IMR-90 (cell line): ENCODE data around the gene MTCP1. TPM values are rescaled to one million over a fixed set of nuclear protein-coding genes. Genes with fewer than 3 reads are reported as not detected.

Source experiments
- ATAC-seq: fragments of 200-7000 bp; cut with Tn5 transposase; 2 replicates; pipeline ENCODE4 v1.9.1; 2020; ENCODE audit warnings: low read depth, mild to moderate bottlenecking, moderate library complexity
- BruUV-seq: library from RNA; stranded (reverse); fragments of 400-500 nt; replicated peaks from 2 replicates; lab custom pipeline; 2021; lab: Mats Ljungman, UMichigan
- CTCF ChIA-PET: fragments of 300-600 bp; formaldehyde crosslinking; extraction: SDS; loops from one replicate; lab custom pipeline; 2021; ENCODE audit warnings: antibody characterized with exemption; lab: Yijun Ruan, JAX
- POLR2A ChIA-PET: fragments of 300-600 bp; sonication (Branson Sonifier 250); formaldehyde crosslinking; loops from one replicate; lab custom pipeline; 2022; ENCODE audit warnings: antibody characterized with exemption; ENCODE audit not compliant: unreplicated experiment; lab: Charles Lee
- DNase-seq: peaks from one replicate; pipeline ENCODE4 v3.0.0; 2013
- H2AFZ ChIP-seq: replicated peaks from 2 replicates; pipeline ENCODE3; 2013; ENCODE audit warnings: low read length, mild to moderate bottlenecking; ENCODE audit not compliant: poor library complexity
- H2AK5ac ChIP-seq: 2 replicates; pipeline ENCODE4 v1.6.1; 2013; ENCODE audit warnings: low read depth, low read length, inconsistent platforms
- H2AK9ac ChIP-seq: replicated peaks from 2 replicates; pipeline ENCODE3; 2013; ENCODE audit warnings: mild to moderate bottlenecking, low read depth, low read length, moderate library complexity; ENCODE audit not compliant: poor library complexity
- H2BK120ac ChIP-seq: 2 replicates; pipeline ENCODE4 v1.6.1; 2013; ENCODE audit warnings: low read depth, low read length, inconsistent platforms
- H2BK15ac ChIP-seq: 3 replicates; pipeline ENCODE4 v1.6.1; 2013; ENCODE audit warnings: low read depth, low read length, inconsistent platforms
- H2BK20ac ChIP-seq: 2 replicates; pipeline ENCODE4 v1.6.1; 2013; ENCODE audit warnings: low read depth, mild to moderate bottlenecking, inconsistent platforms, low read length, moderate library complexity
- H2BK5ac ChIP-seq: 2 replicates; pipeline ENCODE4 v1.6.1; 2013; ENCODE audit warnings: mild to moderate bottlenecking, low read depth, low read length, inconsistent platforms; ENCODE audit not compliant: poor library complexity, severe bottlenecking
- H3K14ac ChIP-seq: replicated peaks from 2 replicates; pipeline ENCODE4 v1.6.1; 2013; ENCODE audit warnings: low read depth, low read length, inconsistent platforms
- H3K18ac ChIP-seq: 2 replicates; pipeline ENCODE4 v1.6.1; 2013; ENCODE audit warnings: low read depth, low read length, control low read depth
- H3K23ac ChIP-seq: 2 replicates; pipeline ENCODE4 v1.6.1; 2013; ENCODE audit warnings: low read depth, low read length, inconsistent platforms
- H3K27ac ChIP-seq: 2 replicates; pipeline ENCODE4 v1.5.1; 2013; ENCODE audit warnings: mild to moderate bottlenecking, control low read depth, low read length; ENCODE audit not compliant: insufficient read depth
- H3K27me3 ChIP-seq: 2 replicates; pipeline ENCODE4 v1.6.1; 2013; ENCODE audit warnings: low read length; ENCODE audit not compliant: control insufficient read depth, insufficient read depth
- H3K36me3 ChIP-seq: 2 replicates; pipeline ENCODE4 v1.6.1; 2013; ENCODE audit warnings: low read length, mixed read lengths; ENCODE audit not compliant: control insufficient read depth, insufficient read depth
- H3K4ac ChIP-seq: 2 replicates; pipeline ENCODE4 v1.6.1; 2013; ENCODE audit warnings: low read depth, low read length, inconsistent platforms
- H3K4me1 ChIP-seq: 2 replicates; pipeline ENCODE4 v1.6.1; 2013; ENCODE audit warnings: low read length, mixed read lengths; ENCODE audit not compliant: control insufficient read depth, insufficient read depth
- H3K4me2 ChIP-seq: 2 replicates; pipeline ENCODE4 v1.6.1; 2013; ENCODE audit warnings: low read depth, mild to moderate bottlenecking, control low read depth, low read length, moderate library complexity
- H3K4me3 ChIP-seq: 2 replicates; pipeline ENCODE4 v1.5.1; 2013; ENCODE audit warnings: low read depth, mild to moderate bottlenecking, control low read depth, low read length, moderate library complexity; ENCODE audit not compliant: insufficient read depth
- H3K56ac ChIP-seq: 2 replicates; pipeline ENCODE4 v1.6.1; 2013; ENCODE audit warnings: low read length, inconsistent platforms; ENCODE audit not compliant: insufficient read depth; ENCODE audit errors: extremely low read depth
- H3K79me1 ChIP-seq, 2 experiments: 2 replicates each; pipeline ENCODE4 v1.6.1; 2013; ENCODE audit warnings: low read length in 2 of 2, inconsistent platforms in 1 of 2, low read depth in 1 of 2
- H3K9ac ChIP-seq: 2 replicates; pipeline ENCODE4 v1.6.1; 2013; ENCODE audit warnings: low read depth, low read length, control low read depth
- H3K9me1 ChIP-seq: 2 replicates; pipeline ENCODE4 v1.6.1; 2013; ENCODE audit warnings: low read length, inconsistent platforms; ENCODE audit not compliant: insufficient read depth
- H3K9me3 ChIP-seq: 2 replicates; pipeline ENCODE4 v1.6.1; 2013; ENCODE audit warnings: low read length; ENCODE audit not compliant: control insufficient read depth, insufficient read depth
- H4K20me1 ChIP-seq: 2 replicates; pipeline ENCODE4 v1.6.1; 2013; ENCODE audit warnings: low read length, inconsistent platforms; ENCODE audit not compliant: insufficient read depth
- H4K5ac ChIP-seq: 2 replicates; pipeline ENCODE4 v1.6.1; 2013; ENCODE audit warnings: mild to moderate bottlenecking, low read depth, low read length, control low read depth
- H4K8ac ChIP-seq, 2 experiments: 2 replicates each; pipeline ENCODE4 v1.6.1; 2013; ENCODE audit warnings: low read depth in 2 of 2, low read length in 2 of 2, control low read depth in 1 of 2, inconsistent platforms in 1 of 2
- H4K91ac ChIP-seq: 2 replicates; pipeline ENCODE4 v1.6.1; 2013; ENCODE audit warnings: low read depth, low read length, inconsistent platforms; ENCODE audit not compliant: insufficient read depth
- BHLHE40 ChIP-seq: fragments of 150-350 bp; IDR thresholded peaks from 2 replicates; pipeline ENCODE4 v1.6.1; 2016; ENCODE audit warnings: mild to moderate bottlenecking, low read depth, low read length
- CEBPB ChIP-seq: IDR thresholded peaks from 2 replicates; pipeline ENCODE4 v1.6.1; 2012; ENCODE audit warnings: low read depth, low read length, improper control_type of control experiment
- CHD1 ChIP-seq: IDR thresholded peaks from 2 replicates; pipeline ENCODE4 v1.6.1; 2012; ENCODE audit warnings: low read depth, low read length, improper control_type of control experiment
- FOS ChIP-seq: fragments of 150-350 bp; IDR thresholded peaks from 2 replicates; pipeline ENCODE4 v1.6.1; 2016; ENCODE audit warnings: low read depth, low read length
- MAFK ChIP-seq: IDR thresholded peaks from 2 replicates; pipeline ENCODE4 v1.6.1; 2012; ENCODE audit warnings: low read depth, low read length, improper control_type of control experiment
- MAZ ChIP-seq: IDR thresholded peaks from 2 replicates; pipeline ENCODE4 v1.6.1; 2012; ENCODE audit warnings: low read depth, mild to moderate bottlenecking, low read length, improper control_type of control experiment, moderate library complexity, borderline replicate concordance
- MXI1 ChIP-seq: IDR thresholded peaks from 2 replicates; pipeline ENCODE4 v1.6.1; 2012; ENCODE audit warnings: low read depth, mild to moderate bottlenecking, low read length, moderate library complexity, borderline replicate concordance
- NFE2L2 ChIP-seq: fragments of 150-350 bp; IDR thresholded peaks from 2 replicates; pipeline ENCODE4 v1.6.1; 2016; ENCODE audit warnings: low read depth, mild to moderate bottlenecking, low read length
- POLR2A ChIP-seq: IDR thresholded peaks from 2 replicates; pipeline ENCODE4 v1.6.1; 2012; ENCODE audit warnings: mild to moderate bottlenecking, low read depth, low read length
- RAD21 ChIP-seq: IDR thresholded peaks from 2 replicates; pipeline ENCODE4 v1.6.1; 2012; ENCODE audit warnings: low read length, improper control_type of control experiment
- RCOR1 ChIP-seq: IDR thresholded peaks from 2 replicates; pipeline ENCODE4 v1.6.1; 2012; ENCODE audit warnings: mild to moderate bottlenecking, low read length, improper control_type of control experiment; ENCODE audit not compliant: insufficient replicate concordance
- RFX5 ChIP-seq: IDR thresholded peaks from 2 replicates; pipeline ENCODE4 v1.8.0; 2012; ENCODE audit warnings: low read depth, mild to moderate bottlenecking, low read length, moderate library complexity
- SMC3 ChIP-seq: fragments of 150-350 bp; IDR thresholded peaks from 2 replicates; pipeline ENCODE4 v1.6.1; 2016; ENCODE audit warnings: low read depth, mild to moderate bottlenecking, antibody characterized with exemption, low read length, moderate library complexity
- USF2 ChIP-seq: fragments of 150-350 bp; IDR thresholded peaks from 2 replicates; pipeline ENCODE4 v1.6.1; 2017; ENCODE audit warnings: mild to moderate bottlenecking, antibody characterized with exemption, low read length, low read depth
- WGBS, 2 experiments: methylation state at CpG; one replicate each; pipeline versions ENCODE4 v1.1.5 to v1.1.7; 2013; ENCODE audit warnings: missing lambda C conversion rate in 2 of 2; ENCODE audit not compliant: insufficient read length in 1 of 2; ENCODE audit errors: extremely low coverage in 2 of 2; 5-methylcytosine and 5-hydroxymethylcytosine counted together
- dilution Hi-C: fragments of 300-500 bp; cut with HindIII; formaldehyde crosslinking; loops from one replicate; pipeline ENCODE4 v1.14.3; 2018; ENCODE audit warnings: low sequenced_read_pairs; ENCODE audit not compliant: unreplicated experiment
- in situ Hi-C: fragments of 300-500 bp; cut with MboI; formaldehyde crosslinking; loops from 3 replicates; pipeline ENCODE4 v1.14.3; 2019; ENCODE audit warnings: low sequenced_read_pairs, inconsistent platforms, mixed read lengths
- intact Hi-C: fragments of 100-400 bp; cut with micrococcal nuclease; formaldehyde crosslinking; loops from 2 replicates; pipeline ENCODE4 v1.10.0; 2022
- polyA plus RNA-seq, 3 experiments: library from polyadenylated mRNA; depleted of rRNA; stranded (reverse); fragments of >200 nt; gene quantifications; 2 replicates each; pipeline ENCODE4 v1.2.3, GENCODE V29; 2012; ENCODE audit warnings: low replicate concordance in 1 of 3
- total RNA-seq: library from RNA; depleted of rRNA; stranded (reverse); fragments of >200 nt; gene quantifications from 2 replicates; pipeline ENCODE4 v1.2.3, GENCODE V29; 2012
- TF ChIP-seq, protein P1 (sequence below): fragments of 150-350 bp; IDR thresholded peaks from 2 replicates; pipeline ENCODE4 v1.6.1; 2016; ENCODE audit warnings: low read depth, mild to moderate bottlenecking, low read length, moderate library complexity, borderline replicate concordance

The MTCP1 gene
- total and polyA plus RNA-seq, 2 of the 4 experiments (the other 2 are of a cell fraction): 0.54 to 4.2 TPM

DNA sequence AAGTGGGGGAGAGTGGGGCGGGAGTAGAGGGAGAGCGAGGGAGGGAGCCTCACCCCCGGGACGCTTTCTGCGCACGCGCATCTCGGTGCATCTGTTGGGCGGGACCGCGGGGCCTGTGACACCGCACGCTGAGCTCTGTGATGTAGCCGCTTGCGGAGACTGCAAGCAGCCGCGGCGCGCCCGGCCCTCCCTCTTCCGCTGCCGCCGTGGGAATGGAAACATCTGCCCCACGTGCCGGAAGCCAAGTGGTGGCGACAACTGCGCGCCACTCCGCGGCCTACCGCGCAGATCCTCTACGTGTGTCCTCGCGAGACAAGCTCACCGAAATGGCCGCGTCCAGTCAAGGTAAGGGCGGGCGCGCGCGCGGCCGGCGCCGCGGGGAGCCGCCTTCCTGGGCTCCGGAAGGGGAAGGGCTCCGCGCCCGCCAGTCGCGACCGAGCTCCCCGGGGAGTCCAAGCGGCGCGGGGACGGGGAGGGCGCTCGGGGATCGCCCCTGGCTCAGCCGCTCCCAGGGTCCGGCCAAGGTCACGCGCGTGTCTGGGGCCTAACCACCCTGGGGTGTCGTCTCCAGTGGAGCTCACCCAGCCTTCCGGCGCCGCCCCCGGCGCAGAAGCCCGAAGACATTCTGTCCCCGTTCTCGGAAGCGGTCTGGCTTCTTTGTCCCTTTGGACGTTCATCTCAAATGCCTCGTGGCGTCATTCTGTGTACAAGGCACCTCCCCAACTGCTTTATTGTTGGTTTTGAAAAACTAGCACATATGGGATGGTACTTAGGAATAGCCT, 44.0 kb downstream of the MTCP1 start, which contains the start of gene FUNDC2:
TSS of gene FUNDC2 (plus strand) at position 118 of the 782 bp plus-strand sequence. CDS start at position 213, 95 bp downstream.
- in situ Hi-C loops: no loop called here
- TF ChIP-seq RAD21 (no peak), USF2 (peak; percentile 84), RCOR1 (no peak), SMC3 (no peak), POLR2A (peak; percentile 76; the same call in 1 of the 2 replicates), RFX5 (no peak), BHLHE40 (peak; percentile 59; the same call in 1 of the 2 replicates), MAZ (peak; percentile 64; the same call in 1 of the 2 replicates), FOS (no peak), CEBPB (no peak), CHD1 (no peak), MAFK (no peak), MXI1 (peak; percentile 30; the same call in 1 of the 2 replicates), NFE2L2 (no peak)
- TF ChIP-seq, protein P1, sequence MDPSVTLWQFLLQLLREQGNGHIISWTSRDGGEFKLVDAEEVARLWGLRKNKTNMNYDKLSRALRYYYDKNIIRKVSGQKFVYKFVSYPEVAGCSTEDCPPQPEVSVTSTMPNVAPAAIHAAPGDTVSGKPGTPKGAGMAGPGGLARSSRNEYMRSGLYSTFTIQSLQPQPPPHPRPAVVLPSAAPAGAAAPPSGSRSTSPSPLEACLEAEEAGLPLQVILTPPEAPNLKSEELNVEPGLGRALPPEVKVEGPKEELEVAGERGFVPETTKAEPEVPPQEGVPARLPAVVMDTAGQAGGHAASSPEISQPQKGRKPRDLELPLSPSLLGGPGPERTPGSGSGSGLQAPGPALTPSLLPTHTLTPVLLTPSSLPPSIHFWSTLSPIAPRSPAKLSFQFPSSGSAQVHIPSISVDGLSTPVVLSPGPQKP: no peak
- peak; percentile 90 for DNase-seq
- BruUV-seq: TSS peak; percentile 53
- Histone ChIP-seq H3K9me3 (no peaks in the 10 kb centered on the region), H2BK20ac (no peak within 1 kb of the TSS; the same call in 1 of the 2 replicates), H3K79me1 (peaks cover 0 to 7% of the 10 kb centered on the region in 2 experiments; a peak in 2 of 4 replicates), H2BK15ac (no peak within 1 kb of the TSS; the same call in 2 of the 3 replicates), H3K4me3 (peak within 1 kb of the TSS; percentile 96), H3K56ac (peak within 1 kb of the TSS; percentile 76), H3K27me3 (no peaks in the 10 kb centered on the region; the same call in 1 of the 2 replicates), H2AK5ac (no peak within 1 kb of the TSS), H3K9me1 (no peaks in the 10 kb centered on the region), H2BK120ac (0 out of 2 replicates have a peak within 1 kb of the TSS, but pooled peaks have one; percentile 28), H3K14ac (peak within 1 kb of the TSS; percentile 5), H4K5ac (peak within 1 kb of the TSS; percentile 91; the same call in 1 of the 2 replicates), H2AK9ac (peak within 1 kb of the TSS; percentile 81), H2BK5ac (peak within 1 kb of the TSS; percentile 85), H3K9ac (peak within 1 kb of the TSS; percentile 98), H4K20me1 (no peaks in the 10 kb centered on the region), H3K23ac (peak within 1 kb of the TSS; percentile 77; the same call in 1 of the 2 replicates), H3K18ac (peak within 1 kb of the TSS; percentile 90), H3K4me1 (no peaks in the 10 kb centered on the region), H3K36me3 (no peaks in the 10 kb centered on the region), H3K4ac (peak within 1 kb of the TSS; percentile 24), H4K91ac (peak within 1 kb of the TSS; percentile 72), H3K4me2 (peak within 1 kb of the TSS; percentile 89), H2AFZ (peak within 1 kb of the TSS; percentile 93), H4K8ac (peak within 1 kb of the TSS; percentile 77 to 90), H3K27ac (peak within 1 kb of the TSS; percentile 94)
- WGBS, 2 experiments: 18% methylated on average over 33 of the region's 82 CpGs; no CpG with 5 or more reads in 1 of the 2 experiments
- ATAC-seq: peak; percentile 89
- intact Hi-C loops: loop anchor here (2.0 kb wide), 1 partner anchor 44 kb away; the partner anchor contains the start of genes BRCC3, CMC4 and MTCP1
- ChIA-PET CTCF (no interaction called here), POLR2A (no interaction called here)
- dilution Hi-C loops: no loop called here
